ENCODE measurements around the gene THEMIS.

DNA sequence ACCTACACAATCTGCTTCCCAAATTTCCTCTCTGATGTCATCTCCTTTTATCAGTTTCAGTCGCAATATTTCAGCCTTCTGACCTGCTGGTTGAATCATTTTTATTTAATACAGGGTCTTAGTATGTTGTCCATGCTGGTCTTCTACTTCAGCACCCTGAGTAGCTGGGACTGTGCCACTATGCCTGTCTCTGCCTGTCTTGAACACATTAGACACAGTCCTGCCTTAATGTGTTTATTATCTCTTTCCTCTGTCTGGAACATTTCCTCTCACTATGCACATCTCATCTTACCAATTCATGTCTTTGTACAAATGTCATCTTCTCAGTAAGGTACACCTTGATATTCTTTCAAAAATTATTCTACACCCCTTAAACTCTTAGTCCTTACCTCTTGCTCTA, 106.5 kb downstream of the THEMIS start:
- TF ChIP-seq, protein P1, sequence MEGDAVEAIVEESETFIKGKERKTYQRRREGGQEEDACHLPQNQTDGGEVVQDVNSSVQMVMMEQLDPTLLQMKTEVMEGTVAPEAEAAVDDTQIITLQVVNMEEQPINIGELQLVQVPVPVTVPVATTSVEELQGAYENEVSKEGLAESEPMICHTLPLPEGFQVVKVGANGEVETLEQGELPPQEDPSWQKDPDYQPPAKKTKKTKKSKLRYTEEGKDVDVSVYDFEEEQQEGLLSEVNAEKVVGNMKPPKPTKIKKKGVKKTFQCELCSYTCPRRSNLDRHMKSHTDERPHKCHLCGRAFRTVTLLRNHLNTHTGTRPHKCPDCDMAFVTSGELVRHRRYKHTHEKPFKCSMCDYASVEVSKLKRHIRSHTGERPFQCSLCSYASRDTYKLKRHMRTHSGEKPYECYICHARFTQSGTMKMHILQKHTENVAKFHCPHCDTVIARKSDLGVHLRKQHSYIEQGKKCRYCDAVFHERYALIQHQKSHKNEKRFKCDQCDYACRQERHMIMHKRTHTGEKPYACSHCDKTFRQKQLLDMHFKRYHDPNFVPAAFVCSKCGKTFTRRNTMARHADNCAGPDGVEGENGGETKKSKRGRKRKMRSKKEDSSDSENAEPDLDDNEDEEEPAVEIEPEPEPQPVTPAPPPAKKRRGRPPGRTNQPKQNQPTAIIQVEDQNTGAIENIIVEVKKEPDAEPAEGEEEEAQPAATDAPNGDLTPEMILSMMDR (IDR thresholded peaks at IDR 0.05; ENCODE audit: low read depth, low read length, poor library complexity, severe bottlenecking): no peak
- no peak for TF ChIP-seq EZH2phosphoT487 (IDR thresholded peaks at IDR 0.05; ENCODE audit: borderline replicate concordance, low read length)
